ENCODE results near the gene TMEM154. TPM values are rescaled to one million over a fixed set of nuclear protein-coding genes. Genes with fewer than 3 reads are reported as not detected.

The TMEM154 gene
- total and polyA plus RNA-seq, 5 experiments from 2014 or later, result 24.7 to 37.9 (median 30.8) TPM

- no peak for ATAC-seq
- H3K27ac Mint-ChIP-seq, result no peak overlapping the region
- POLR2A ChIA-PET, result no interaction called here
- H3K9me3 Mint-ChIP-seq, result peaks cover 0 to 30% (median 12%) of the 10 kb centered on the region in 9 donors
- peaks cover 0 to 13% (median 3%) of the 10 kb centered on the region in 5 donors for H3K27me3 Mint-ChIP-seq
- H3K4me1 Mint-ChIP-seq, result no peaks in the 10 kb centered on the region
- H3K36me3 Mint-ChIP-seq, result peaks cover 6 to 20% (median 12%) of the 10 kb centered on the region in 3 donors
- H3K4me3 Mint-ChIP-seq, result no peak overlapping the region
- DNase-seq, result no peak
Observed at GRCh38 chr4:152708796-152709195, 29.0 kb upstream of the TMEM154 start.

- ATAC-seq, result no peak
- peaks cover 0 to 13% (median 3%) of the 10 kb centered on the region in 5 donors for H3K27me3 Mint-ChIP-seq
- no peak for DNase-seq
- peaks cover 6 to 20% (median 12%) of the 10 kb centered on the region in 3 donors for H3K36me3 Mint-ChIP-seq
- no peak overlapping the region for H3K27ac Mint-ChIP-seq
- no peak overlapping the region for H3K4me3 Mint-ChIP-seq
- H3K4me1 Mint-ChIP-seq, result no peaks in the 10 kb centered on the region
- H3K9me3 Mint-ChIP-seq, result peaks cover 0 to 34% (median 13%) of the 10 kb centered on the region in 9 donors
- POLR2A ChIA-PET, result no interaction called here
Observed at GRCh38 chr4:152708361-152708760, 28.6 kb upstream of the TMEM154 start.

GRCh38 chr4:152707632-152708031 lies 27.8 kb upstream of the TMEM154 start:
- DNase-seq (no peak), ATAC-seq (no peak)
- POLR2A ChIA-PET, result no interaction called here
- peak overlapping the region in 1 of 10 donors; percentile 61 for H3K27ac Mint-ChIP-seq
- H3K4me1 Mint-ChIP-seq, result no peaks in the 10 kb centered on the region
- H3K4me3 Mint-ChIP-seq, result no peak overlapping the region
- H3K27me3 Mint-ChIP-seq, result peaks cover 0 to 13% (median 3%) of the 10 kb centered on the region in 5 donors
- peaks cover 0 to 36% (median 13%) of the 10 kb centered on the region in 9 donors for H3K9me3 Mint-ChIP-seq
- peaks cover 6 to 20% (median 12%) of the 10 kb centered on the region in 3 donors for H3K36me3 Mint-ChIP-seq

GRCh38 chr4:152705903-152706302 lies 26.1 kb upstream of the TMEM154 start:
- Mint-ChIP-seq H3K4me3 (no peak overlapping the region), H3K27ac (no peak overlapping the region), H3K36me3 (peaks cover 6 to 20% (median 12%) of the 10 kb centered on the region in 3 donors), H3K4me1 (no peaks in the 10 kb centered on the region), H3K27me3 (peaks cover 2 to 19% (median 6%) of the 10 kb centered on the region in 5 donors), H3K9me3 (peaks cover 0 to 36% (median 13%) of the 10 kb centered on the region in 9 donors)
- DNase-seq (no peak), ATAC-seq (no peak)
- POLR2A ChIA-PET, result no interaction called here

GRCh38 chr4:152704788-152705187 lies 25.0 kb upstream of the TMEM154 start:
- Mint-ChIP-seq H3K9me3 (peaks cover 0 to 36% (median 13%) of the 10 kb centered on the region in 9 donors), H3K36me3 (peaks cover 6 to 20% (median 12%) of the 10 kb centered on the region in 3 donors), H3K27me3 (peaks cover 3 to 22% (median 6%) of the 10 kb centered on the region in 5 donors), H3K4me1 (no peaks in the 10 kb centered on the region), H3K27ac (no peak overlapping the region), H3K4me3 (no peak overlapping the region)
- POLR2A ChIA-PET, result no interaction called here
- no peak for ATAC-seq
- no peak for DNase-seq

- POLR2A ChIA-PET, result no interaction called here
- ATAC-seq, result no peak
- Mint-ChIP-seq H3K9me3 (peaks cover 0 to 19% (median 10%) of the 10 kb centered on the region in 9 donors), H3K4me1 (peaks cover 0 to 11% (median 0%) of the 10 kb centered on the region in 4 donors), H3K27me3 (peaks cover 3 to 14% (median 3%) of the 10 kb centered on the region in 5 donors), H3K4me3 (no peak overlapping the region), H3K27ac (no peak overlapping the region), H3K36me3 (peaks cover 3 to 7% (median 6%) of the 10 kb centered on the region in 3 donors)
- DNase-seq, result no peak
Observed at GRCh38 chr4:152700151-152700550, 20.4 kb upstream of the TMEM154 start.

- Mint-ChIP-seq H3K9me3 (peaks cover 0 to 11% (median 5%) of the 10 kb centered on the region in 9 donors), H3K4me1 (peaks cover 0 to 11% (median 0%) of the 10 kb centered on the region in 4 donors), H3K27me3 (peaks cover 0 to 10% (median 3%) of the 10 kb centered on the region in 5 donors), H3K4me3 (no peak overlapping the region), H3K27ac (no peak overlapping the region), H3K36me3 (no peaks in the 10 kb centered on the region)
- POLR2A ChIA-PET, result no interaction called here
- ATAC-seq (no peak), DNase-seq (no peak)
Observed at GRCh38 chr4:152699313-152699712, 19.5 kb upstream of the TMEM154 start.

- peaks cover 0 to 10% (median 3%) of the 10 kb centered on the region in 5 donors for H3K27me3 Mint-ChIP-seq
- POLR2A ChIA-PET, result no interaction called here
- H3K36me3 Mint-ChIP-seq, result no peaks in the 10 kb centered on the region
- H3K9me3 Mint-ChIP-seq, result peaks cover 0 to 3% (median 0%) of the 10 kb centered on the region in 9 donors
- no peak overlapping the region for H3K27ac Mint-ChIP-seq
- DNase-seq (no peak), ATAC-seq (no peak)
- H3K4me3 Mint-ChIP-seq, result no peak overlapping the region
- peaks cover 0 to 11% (median 0%) of the 10 kb centered on the region in 4 donors for H3K4me1 Mint-ChIP-seq
Observed at GRCh38 chr4:152698089-152698499, 18.3 kb upstream of the TMEM154 start.

GRCh38 chr4:152697284-152698088 lies 17.7 kb upstream of the TMEM154 start:
- ATAC-seq (no peak), DNase-seq (no peak)
- POLR2A ChIA-PET, result no interaction called here
- Mint-ChIP-seq H3K36me3 (no peaks in the 10 kb centered on the region), H3K4me1 (peaks cover 0 to 11% (median 0%) of the 10 kb centered on the region in 4 donors), H3K27ac (no peak overlapping the region), H3K9me3 (peaks cover 0 to 3% (median 0%) of the 10 kb centered on the region in 9 donors), H3K4me3 (no peak overlapping the region), H3K27me3 (peaks cover 0 to 10% (median 3%) of the 10 kb centered on the region in 5 donors)

- POLR2A ChIA-PET, result no interaction called here
- ATAC-seq, result peak; percentile 57 to 69
Observed at GRCh38 chr4:152696764-152697261, 17.0 kb upstream of the TMEM154 start.

GRCh38 chr4:152693871-152694270 lies 14.1 kb upstream of the TMEM154 start:
- POLR2A ChIA-PET, result no interaction called here
- H3K4me1 Mint-ChIP-seq, result peaks cover 0 to 11% (median 0%) of the 10 kb centered on the region in 4 donors
- peaks cover 0 to 8% (median 3%) of the 10 kb centered on the region in 5 donors for H3K27me3 Mint-ChIP-seq
- DNase-seq, result no peak
- H3K27ac Mint-ChIP-seq, result no peak overlapping the region
- no peak for ATAC-seq
- H3K9me3 Mint-ChIP-seq, result no peaks in the 10 kb centered on the region
- no peak overlapping the region for H3K4me3 Mint-ChIP-seq
- no peaks in the 10 kb centered on the region for H3K36me3 Mint-ChIP-seq

More at GRCh38 chr4:152696764-152697261, 17.0 kb upstream of the TMEM154 start:
- peaks cover 0 to 11% (median 0%) of the 10 kb centered on the region in 4 donors for H3K4me1 Mint-ChIP-seq
- H3K4me3 Mint-ChIP-seq, result no peak overlapping the region
- H3K27me3 Mint-ChIP-seq, result peaks cover 0 to 5% (median 2%) of the 10 kb centered on the region in 5 donors
- H3K27ac Mint-ChIP-seq, result peak overlapping the region in 1 of 10 donors; percentile 4
- peaks cover 0 to 2% (median 0%) of the 10 kb centered on the region in 9 donors for H3K9me3 Mint-ChIP-seq
- DNase-seq, result peak in 2 of 10 donors; percentile 18 to 28
- no peaks in the 10 kb centered on the region for H3K36me3 Mint-ChIP-seq

GRCh38 chr4:152691761-152692160 lies 12.0 kb upstream of the TMEM154 start:
- H3K27ac Mint-ChIP-seq, result peak overlapping the region in 1 of 10 donors; percentile 16
- H3K36me3 Mint-ChIP-seq, result no peaks in the 10 kb centered on the region
- no peaks in the 10 kb centered on the region for H3K9me3 Mint-ChIP-seq
- ATAC-seq (no peak), DNase-seq (no peak)
- H3K4me1 Mint-ChIP-seq, result peaks cover 0 to 1% (median 0%) of the 10 kb centered on the region in 4 donors
- H3K27me3 Mint-ChIP-seq, result peaks cover 0 to 11% (median 3%) of the 10 kb centered on the region in 5 donors
- POLR2A ChIA-PET, result no interaction called here
- no peak overlapping the region for H3K4me3 Mint-ChIP-seq

Measured in naive thymus-derived CD8-positive, alpha-beta T cell (primary cell).